ENCODE measurements around the gene MYMK.

MYMK gene

DNA sequence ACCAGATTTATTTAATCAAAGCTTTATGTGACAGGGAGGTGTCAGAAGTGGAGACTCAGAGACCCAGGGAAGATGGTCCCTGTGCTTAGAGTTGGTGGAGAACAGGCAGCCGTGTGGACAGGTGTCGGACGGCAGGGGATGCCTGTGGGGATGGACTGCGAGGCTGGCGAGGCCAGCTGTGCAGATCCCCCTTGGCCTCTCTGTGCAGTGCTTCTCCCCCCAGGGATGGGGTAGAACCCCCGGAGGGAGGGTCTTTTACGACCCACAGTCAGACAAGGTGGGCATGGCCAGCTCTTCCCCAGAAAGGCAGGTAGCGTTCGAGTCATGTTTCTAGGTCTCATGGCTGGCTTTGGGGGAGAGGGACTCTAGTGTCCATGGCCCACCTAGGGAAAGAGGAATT is 41.1 kb downstream of the MYMK start:
- no peak for DNase-seq (ENCODE audit: low spot score)

DNA sequence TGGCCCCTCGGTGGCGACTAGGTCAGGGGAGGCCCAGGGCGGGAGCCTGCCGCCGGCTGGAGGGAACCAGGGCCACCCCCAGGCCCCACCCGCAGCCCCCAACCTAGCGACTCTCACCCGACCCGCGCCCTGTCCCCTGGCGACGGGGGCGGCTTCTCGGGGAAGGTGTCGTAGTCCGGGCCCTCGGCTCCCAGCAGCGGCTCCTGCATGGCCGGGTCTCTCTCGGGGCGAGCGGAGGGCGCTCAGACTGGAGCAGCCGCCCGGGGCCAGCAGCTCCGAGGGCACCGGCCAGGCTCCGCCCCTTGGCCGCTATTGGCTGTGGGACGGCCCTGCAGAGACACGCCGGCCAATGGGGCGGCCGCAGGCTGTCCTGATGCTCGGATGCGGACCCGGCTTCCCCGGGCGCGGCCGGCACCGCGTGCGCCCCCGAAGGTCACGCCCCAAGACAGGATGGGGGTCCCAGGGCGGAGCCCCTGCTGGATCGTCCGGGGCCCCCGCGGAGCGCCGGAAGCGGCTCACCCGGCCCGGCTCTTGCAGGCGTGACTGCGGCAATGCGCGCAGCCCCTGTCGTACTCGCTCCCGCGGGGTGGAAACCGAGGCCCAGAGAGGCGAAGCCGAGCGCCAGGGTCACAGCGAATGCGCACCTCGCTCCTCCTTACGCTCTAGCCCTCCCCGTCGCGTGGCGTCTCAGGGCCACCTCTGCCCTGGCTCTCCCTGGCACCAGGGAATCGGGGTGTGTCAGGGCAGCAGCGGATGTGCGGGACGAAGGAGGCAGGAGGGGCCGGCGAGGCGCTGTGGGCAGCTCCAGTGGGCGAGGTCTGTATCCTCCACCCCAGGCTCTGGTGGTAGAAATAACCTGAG is 45.7 kb downstream of the MYMK start, which contains the start of gene SLC2A6:
SLC2A6 (minus strand) TSS at position 249 of the 861 bp plus-strand sequence; CDS start at position 209, 40 bp downstream.
- peak; percentile 78 for DNase-seq (ENCODE audit: low spot score)

DNA sequence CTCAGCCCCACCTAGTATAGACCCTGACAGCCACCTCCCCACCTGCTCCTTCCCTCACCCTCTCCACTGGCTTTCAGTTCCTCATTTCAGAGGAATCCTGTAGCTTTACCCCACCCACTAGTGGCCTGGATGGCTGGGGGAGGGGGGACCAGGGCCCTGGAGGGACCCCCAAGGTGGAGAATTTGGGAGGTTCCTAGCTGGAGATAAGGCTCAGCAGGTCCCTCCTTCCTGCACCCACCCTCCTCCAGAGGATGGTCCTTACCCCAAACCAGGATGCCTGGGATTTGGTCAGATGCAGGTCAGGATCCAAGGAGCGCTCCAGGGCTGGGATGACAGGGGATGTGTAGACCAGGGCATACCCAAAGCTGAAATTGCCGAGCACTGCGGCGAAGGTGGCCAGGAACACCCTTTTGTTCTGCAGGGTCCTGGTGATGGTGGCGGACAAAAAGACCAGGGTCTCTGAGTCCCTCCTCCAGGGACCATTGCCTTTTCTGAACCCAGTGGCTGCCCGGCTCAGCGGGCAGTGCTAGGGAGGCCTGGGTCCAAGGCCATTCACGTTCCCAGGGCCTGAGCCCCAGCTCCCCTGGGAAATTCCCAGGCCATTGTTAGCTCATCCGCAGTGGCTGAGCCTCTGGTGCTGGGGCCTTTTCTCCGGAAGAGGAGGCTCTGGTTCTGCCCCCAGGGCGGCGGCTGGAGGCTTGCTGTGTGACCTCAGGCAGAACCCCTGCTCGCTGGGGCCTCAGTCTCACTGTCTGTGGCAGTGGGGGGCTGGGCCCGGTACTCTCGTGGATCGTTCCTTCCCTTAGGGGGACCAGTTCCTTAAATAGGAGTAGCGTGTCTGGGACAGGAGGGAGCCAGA is 46.5 kb downstream of the MYMK start:
- DNase-seq (ENCODE audit: low spot score), result peak; percentile 15

DNA sequence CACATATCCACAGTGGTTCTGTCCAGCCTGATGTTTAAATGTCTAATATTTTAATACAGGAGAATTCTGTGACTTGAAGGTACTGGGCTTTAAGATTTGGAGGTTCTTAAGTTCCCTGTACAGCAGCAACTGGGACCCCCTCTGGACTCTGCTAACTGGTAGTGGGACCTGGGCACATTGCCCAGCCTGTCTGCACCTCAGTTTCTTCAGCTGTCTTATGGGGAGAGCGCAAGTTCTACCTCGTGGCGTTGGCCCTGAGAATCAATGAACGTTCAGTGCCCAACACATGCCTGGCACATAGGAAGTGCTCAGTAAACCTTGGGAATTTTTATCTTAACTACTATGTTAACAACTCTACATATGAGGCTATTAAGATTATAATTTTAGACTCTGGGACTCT is 47.3 kb downstream of the MYMK start:
- no peak for DNase-seq (ENCODE audit: low spot score)

DNA sequence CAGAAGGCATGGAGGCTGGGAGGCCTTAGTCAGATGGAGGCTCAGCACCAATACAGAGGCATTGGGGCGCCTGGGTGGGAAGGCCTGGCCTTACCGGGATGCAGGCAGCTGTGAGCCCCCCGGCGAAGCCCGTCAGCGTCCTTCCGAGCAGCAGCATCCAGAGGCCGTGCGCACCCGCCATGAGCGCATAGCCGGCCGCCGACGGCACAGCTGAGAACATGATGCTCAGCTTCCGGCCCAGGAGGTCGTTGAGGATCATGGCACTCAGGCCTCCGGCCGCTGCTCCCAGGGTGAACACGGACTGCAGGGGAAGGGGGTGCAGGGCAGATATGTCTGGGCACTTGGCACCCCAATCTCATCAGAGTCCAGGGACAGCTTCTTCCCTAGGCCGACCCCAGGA is 47.8 kb downstream of the MYMK start:
- DNase-seq (ENCODE audit: low spot score), result no peak

DNA sequence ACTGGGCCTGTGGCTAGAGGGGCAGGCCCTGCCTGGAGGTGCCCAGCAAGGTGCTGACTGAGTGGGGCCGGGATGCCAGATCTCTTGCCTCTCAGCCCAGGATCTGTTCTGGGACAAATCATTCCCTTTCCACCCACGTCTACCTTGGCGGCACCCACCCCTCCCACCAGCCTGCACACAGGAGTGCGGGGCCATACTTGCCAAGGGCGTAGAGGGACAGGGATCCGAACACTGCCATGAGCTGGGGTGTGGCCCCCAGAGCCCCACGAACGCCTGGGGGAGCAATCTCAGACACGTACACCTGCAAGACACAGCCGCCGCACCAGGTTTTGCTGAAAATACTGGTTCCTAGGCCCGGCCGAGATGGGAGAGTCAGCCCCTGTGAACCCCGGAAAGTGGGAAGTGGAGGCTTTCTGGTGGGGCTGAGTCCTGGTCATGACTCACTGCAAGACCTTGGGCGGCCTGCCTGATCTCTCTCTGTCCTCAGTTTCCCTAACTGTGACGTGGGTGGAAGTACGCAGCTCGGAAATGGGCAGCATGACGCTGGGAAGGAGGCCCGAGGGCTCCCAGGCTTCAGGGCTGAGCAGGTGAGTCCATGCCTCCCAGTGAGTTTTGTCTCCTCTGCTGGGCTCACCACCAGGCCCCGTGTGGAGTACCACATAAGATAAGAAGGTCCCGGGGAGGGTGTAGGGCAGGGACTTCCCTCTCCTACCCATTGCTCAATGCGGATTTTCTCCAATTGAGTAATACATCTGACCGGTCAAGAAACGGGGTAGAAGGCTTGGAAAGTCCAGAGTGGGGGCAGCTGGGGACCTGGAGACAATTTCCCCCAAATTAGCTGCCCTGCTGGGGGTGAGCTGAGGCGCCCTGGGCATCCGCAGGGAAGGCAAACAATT is 48.5 kb downstream of the MYMK start:
- DNase-seq (ENCODE audit: low spot score), result no peak

DNA sequence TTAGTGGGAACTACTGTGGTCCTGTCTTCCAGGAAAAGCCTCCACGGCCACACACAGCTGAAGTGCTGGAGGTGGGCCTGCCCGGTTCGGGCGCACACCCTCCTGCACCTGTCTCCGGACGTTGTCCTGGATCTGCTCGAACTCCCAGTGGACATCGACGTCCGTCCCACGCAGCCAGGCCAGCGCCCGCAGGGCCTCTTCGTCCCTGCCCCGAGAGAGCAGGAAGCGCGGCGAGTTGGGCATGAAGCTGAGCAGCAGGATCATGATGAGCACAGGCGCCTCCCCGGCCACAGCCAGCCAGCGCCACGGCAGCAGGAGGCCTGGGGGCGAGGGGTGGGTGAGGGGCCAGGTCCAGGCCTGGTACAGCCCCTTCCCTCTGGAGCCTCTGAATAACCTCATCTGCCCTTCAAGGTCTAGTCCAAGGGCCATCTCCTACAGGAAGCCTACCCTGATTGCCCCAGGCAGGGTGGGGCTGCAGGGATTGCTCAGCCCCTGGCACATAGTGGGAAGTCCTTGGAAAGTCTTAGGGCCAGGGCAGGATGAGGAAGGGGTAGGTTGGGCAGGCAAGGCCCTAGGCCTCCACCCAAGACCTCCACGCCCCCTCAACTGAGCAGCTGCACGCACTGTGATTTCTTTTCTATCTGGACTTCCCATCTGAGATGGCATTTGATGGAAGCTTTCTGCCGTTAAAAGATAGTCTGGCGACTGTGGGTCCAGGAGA is 49.3 kb downstream of the MYMK start:
- no peak for DNase-seq (ENCODE audit: low spot score)

DNA sequence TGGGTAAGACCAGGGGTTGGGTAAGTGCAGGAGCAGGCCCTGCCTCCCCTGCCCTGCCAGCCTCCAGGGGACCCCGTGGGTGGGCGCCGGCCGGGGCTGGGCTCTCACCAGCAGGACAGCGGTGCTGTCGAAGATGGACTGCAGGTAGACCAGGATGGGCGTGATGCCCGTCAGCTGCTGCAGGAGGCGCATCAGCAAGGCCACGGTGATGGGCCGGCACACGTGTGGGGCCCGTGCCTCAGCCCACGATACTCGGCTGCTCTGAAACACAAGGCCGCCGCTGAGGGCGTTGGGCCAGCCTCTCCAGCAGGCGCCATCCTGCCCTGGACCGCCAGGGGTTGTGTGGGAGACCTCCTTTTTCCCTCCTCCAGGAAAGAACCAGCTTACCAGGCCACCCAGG is 49.9 kb downstream of the MYMK start:
- DNase-seq (ENCODE audit: low spot score), result no peak

DNA sequence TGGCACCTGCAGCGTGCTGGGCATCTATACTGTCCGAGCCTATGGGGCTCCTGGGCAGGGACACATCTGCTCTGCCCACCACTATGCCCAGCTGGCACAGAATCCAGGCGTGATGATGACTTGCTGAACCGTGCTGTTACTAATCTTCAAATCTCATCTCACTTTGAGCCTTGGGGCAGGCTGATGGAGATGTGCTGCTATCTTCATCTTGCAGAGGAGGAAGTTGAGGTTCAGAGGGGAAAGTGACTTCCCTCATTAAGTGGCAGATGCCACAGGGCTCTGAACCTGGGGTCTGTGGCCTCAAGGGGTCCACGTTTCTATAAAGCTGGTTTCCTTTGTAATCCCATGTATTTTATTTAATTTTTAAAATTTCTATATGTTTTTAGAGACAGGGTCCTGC is 50.5 kb downstream of the MYMK start:
- DNase-seq (ENCODE audit: low spot score), result no peak

DNA sequence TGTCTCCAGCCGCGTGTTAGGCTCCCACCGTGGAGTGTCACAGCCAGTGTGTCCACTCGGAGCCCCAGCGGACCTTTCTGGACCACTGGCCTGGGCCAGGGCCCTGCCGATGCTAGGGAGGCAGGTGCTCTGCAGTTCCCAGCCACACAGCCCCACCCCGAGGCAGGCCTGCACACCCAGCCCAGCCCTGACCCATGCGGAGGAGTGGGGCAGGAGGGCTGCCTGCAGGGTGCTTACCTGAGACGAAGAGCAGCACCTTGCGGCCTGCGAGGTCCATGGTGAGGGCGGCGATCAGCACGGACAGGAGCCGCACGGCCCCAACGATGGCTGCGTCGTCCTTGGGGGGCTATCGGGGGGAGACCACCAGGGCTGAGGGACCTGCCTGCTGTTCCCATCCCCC is 51.0 kb downstream of the MYMK start:
- DNase-seq (ENCODE audit: low spot score), result no peak

DNA sequence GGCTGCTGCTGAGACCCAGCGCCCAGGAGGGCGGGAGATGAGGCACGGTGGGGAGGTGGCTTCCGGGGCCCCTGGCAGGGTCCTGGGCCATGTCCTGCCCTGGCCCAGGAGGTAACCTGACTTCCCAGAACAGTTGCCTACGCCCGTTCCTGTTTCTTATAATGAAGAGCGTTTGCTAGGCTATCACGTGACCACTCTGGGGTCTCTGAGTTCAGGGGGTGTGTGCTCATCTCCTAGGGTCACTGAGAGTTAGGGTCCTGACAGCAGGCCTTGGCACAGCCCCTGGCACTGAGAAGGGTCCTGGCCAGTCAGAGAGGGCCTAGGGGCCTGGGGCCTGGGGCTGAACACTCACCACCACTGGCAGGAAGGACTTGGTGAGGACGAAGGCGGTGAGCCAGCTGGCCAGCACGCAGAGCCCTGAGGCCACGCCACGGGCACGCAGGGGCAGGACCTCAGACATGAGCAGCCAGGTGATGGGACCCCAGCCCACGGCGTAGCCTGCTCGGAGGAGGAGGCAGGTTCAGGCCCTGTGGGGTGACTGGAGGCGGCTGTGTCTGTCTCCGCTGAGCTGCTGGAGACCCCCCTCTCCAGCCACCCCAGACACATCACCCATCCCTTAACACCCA is 51.9 kb downstream of the MYMK start:
- DNase-seq (ENCODE audit: low spot score), result no peak

DNA sequence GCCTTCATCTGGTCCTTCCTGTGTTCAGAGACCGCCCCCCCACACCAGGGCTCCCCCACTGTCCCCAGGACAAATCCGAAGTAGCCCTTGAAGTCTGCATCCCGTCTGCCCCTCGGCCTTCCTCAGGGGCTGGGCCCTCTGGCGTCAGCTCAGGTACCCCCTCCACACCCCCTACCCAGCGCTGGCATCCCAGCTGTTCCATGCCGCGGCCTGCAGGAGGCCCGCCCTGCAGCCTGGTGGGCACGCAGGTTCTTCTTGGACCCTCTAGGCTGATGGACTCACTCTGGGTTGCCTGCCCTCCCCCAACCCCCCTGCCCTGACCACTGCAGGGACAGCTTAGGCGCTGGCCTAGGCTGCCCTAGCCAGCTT is 52.5 kb downstream of the MYMK start:
- DNase-seq (ENCODE audit: low spot score), result no peak

DNA sequence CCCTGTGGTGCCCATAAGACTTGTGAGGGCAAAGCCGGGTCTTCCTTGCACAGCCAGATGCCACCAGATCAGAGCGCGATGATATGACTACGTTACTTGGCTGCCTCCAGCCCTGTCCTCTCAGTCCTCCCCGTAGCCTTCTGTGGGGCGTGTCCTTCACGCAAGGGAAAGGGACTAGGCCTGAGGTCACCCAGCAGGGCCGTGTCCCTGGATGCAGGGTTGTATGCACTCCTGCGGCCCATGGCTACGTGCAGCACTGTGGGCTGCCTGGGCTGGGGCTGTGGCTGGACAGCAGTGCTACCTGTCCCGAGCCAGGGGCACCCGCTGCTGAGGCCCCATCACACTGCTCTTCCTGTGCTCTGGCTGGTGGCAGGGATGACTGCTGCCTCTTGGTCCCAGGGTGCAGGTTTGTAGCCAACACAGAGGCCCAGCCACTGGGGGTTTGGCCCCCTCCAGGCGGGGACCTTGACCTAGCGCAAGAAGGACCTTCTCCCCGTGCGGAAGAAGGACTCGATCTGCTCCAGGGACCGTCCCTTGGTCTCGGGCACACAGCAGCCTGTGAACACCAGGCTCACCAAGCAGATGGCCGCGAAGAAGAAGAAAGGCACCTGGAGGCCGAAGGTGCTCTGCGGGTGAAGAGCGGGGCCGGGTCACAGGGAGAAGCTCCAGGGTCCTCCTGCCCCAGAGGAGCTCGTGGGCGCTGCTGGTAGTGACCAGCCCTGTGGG is 53.0 kb downstream of the MYMK start:
- no peak for DNase-seq (ENCODE audit: low spot score)

DNA sequence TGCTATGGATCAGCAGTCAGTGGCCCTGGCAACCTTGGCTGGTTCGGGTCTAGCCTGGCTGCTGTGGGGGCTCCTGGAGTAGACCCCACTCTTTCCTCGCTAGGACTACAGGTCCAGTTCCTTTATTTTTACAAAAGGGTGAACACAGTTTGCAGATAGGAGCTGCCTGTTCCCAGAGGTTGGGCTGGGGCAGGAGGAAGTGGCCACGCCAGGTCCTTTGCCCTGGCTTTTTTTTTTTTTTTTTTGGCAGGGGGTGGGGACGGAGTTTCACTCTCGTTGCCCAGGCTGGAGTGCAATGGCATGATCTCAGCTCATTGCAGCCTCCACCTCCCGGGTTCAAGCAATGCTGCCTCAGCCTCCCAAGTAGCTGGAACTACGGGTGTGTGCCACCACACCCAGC is 53.8 kb downstream of the MYMK start:
- DNase-seq (ENCODE audit: low spot score), result no peak

DNA sequence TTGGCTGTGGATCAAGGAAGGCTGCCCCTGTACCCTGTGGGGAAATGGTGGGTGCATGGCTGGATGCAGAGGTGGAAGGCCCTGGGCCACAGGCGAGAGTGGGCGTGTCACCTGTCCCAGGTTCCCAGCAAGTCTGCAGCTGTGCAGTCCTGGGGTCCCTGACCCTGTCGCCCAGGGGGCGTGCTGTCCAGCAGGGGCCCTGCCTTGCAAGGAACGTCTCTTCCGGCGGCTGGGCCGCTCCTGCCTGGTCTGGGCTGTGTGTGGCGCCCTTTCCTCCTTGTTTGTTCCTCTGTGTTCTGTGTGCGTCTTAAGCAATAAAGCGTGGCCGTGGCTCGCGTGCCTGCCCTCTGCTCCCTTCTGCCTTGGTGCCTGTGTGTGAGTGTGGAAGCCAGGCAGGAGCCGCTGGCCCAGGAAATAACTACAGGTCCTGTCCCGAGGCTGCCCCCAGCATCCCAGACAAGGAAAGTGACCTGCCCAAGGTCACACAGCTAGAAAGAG is 54.3 kb downstream of the MYMK start:
- no peak for DNase-seq (ENCODE audit: low spot score)

DNA sequence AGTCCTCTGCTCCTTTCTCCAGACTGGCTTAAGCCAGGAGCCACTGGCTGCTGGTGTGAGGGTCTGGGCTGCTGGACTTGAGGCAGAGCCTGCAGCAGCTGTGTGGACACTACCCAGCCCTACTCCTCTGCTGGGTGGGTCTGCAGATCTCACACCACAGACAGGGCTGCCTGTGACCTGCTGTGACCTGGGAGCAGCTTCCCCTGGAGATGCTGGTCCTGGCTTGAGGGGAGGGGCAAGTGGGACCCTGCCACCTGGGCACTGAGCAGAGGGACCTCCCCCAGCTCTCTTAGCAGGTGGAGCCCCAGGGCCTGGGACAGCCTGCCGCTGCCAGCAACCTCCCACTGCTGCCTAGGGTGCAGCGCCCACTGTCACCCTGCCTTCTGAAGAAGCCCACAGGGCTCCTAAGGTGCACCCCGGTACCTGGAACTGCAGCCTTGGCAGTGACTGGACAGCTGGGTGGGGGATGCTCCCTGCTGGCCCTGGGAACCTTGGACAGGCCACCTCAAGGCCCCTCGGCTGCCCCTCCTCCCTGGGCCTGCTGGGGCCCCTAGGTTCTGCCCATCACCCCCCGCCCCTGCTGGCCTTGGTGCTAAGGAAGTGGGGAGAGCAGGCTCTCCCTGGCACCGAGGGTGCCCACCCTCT is 55.9 kb downstream of the MYMK start:
- no peak for DNase-seq (ENCODE audit: low spot score)

DNA sequence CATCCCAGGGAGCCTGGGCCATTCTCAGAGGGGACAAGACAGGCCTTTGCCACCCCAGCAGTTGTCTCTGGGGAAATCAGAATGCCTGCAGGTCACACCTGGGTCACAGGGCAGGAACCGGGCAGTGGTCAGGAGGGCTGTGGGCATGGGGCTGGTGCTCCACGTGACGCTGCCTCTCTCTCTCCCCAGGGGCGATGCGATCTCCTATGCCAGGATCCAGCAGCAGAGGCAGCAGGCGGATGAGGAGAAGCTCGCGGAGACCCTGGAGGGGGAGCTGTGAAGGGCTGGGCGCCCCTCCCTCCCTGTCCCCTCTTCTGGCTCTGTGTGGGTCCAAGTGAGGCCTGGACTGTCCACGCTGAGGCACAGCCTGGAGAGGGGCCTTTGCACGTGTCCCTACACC is 56.4 kb downstream of the MYMK start:
- DNase-seq (ENCODE audit: low spot score), result no peak

DNA sequence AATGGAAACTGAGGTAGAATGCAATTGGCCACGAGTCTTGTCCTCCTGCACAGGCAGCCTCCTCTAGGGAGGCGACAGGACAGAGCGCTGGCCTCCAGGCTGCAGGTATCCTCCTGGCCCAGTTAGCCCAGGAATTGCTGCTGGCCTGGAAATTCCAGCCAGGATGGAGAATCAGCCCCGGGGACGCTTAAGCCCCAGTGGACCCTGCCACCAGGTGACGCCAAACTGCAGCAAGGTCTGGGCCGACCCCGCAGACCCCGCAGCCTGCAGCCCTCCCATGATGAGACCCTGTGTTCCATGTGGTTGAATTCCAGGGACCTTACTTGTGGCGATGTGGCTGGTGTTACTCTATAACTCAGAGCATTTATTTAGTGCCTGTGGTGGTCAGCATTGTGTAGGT is 57.7 kb downstream of the MYMK start:
- no peak for DNase-seq (ENCODE audit: low spot score)

DNA sequence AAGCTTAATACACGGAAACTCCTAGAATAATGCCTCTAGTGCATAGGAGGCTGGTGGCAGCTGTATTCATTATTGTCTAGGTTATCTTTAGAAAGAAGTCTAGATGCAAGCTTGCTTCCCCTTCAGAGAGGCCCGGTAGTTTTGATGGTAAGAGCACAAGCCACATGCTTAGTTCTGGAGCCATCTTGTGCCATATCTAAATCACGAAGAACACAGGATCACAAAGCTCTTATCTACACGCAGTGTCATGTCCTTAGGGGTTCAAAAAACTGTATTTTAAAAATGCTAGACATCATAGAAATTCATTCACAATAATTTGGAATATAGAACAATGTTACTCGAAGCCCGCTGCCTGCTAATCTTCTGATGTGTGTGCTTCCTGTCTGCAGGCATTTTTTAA is 58.8 kb downstream of the MYMK start:
- DNase-seq (ENCODE audit: low spot score), result no peak

DNA sequence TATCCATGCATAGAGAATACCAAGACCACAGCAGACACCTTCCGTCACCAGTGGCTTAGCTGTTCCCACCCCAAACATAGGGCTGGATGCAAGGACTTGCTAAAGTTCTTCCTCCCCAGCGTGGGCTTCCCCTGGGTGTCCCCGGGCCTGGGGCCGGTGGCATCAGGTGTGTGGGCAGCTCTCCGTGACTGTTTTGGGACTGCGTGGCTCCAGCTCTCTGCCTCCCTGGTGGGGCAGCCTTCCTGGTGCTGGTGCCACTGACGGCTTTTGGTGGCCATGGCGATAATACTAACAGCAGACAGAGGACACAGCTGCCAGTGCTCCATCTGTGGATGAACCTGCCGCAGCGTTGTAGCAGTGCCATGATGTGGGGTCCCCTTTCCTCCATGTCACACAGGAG is 60.1 kb downstream of the MYMK start:
- no peak for DNase-seq (ENCODE audit: low spot score)

Measured in CD4-positive, alpha-beta T cell treated with Interleukin-15 for 4 hours (primary cell).